Hindlimb muscle (tissue), 1 donor: Measurements from ENCODE around the gene CCDC51. TPM values are rescaled to one million over a fixed set of nuclear protein-coding genes. Genes with fewer than 3 reads are reported as not detected.
"Not testable (repeated sequence)": the region's sequence is repeated elsewhere in the genome, so short reads cannot be mapped to it uniquely, and the experiment has no call there.

Experiments used
- DNase-seq: peaks from one replicate; pipeline ENCODE4 v3.0.0-alpha.2; 2013
- polyA plus RNA-seq: library from polyadenylated mRNA; unstranded; fragments of 120-200 nt; gene quantifications from one replicate; pipeline ENCODE4 v1.2.1, GENCODE V29; 2013; ENCODE audit not compliant: insufficient read length

Gene CCDC51
- polyA plus RNA-seq, 1 donor = 16.5 TPM

DNA sequence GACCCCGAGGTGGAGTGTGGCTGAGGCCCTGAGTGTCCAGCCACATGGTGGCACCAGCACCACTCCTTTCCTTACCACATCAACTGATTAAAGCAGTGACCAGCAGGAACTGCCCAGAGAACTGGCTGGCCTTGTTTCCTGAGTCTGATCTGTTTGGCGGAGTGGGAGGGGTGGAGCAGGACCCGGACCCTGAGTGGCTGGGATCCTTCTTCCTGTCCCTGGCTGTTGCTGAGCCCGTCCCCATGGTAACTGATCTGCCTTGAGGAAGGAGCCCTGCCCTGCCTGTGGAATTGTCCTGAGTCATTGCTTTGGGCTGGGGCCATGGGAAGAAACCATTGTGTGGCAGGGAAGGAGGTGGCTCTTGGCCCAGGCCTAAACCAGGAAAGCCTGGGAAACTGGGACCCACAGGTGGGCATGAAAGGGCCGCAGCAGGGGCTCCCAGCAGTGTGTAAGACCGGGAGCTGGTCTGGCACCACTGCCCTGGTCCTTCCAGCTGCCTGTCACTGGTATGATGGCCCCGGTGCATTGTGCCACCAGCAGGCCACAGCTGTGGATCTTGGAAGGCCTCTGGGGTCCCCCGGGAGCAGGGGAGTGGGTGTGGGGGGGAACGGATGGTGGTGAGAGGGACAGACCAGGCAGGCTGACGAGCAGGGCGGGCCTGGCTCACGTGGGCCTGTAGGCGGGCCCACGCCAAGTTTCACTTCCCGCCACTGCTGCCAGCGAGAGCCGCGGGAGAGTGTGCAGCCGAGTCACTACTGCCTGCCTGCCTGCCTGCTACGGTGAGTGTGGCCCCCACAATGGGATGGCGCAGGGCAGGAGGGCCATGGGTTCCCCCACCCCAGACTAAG lies 25.8 kb upstream of the CCDC51 start:
- DNase-seq = peak; percentile 98

- no peak for DNase-seq
Observed at GRCh38 chr3:48465237-48465530, 25.3 kb upstream of the CCDC51 start.

DNA sequence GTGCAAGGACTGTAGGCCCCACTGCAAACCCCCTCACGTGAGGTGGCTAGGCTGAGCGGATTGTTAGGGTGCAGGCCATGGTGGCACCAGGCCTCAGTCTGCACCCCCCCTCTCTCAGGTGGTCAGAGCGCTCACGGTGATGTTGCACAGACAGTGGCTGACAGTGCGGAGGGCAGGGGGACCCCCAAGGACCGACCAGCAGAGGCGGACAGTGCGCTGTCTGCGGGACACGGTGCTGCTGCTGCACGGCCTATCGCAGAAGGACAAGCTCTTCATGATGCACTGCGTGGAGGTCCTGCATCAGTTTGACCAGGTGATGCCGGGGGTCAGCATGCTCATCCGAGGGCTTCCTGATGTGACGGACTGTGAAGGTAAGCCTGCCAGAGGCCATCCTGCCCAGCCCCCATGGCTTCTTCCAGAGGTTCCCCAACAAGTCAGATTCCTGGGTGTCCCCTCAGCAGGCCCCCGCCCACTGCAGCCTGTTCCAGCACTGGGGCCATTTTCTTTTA lies 24.8 kb upstream of the CCDC51 start:
- no peak for DNase-seq

DNA sequence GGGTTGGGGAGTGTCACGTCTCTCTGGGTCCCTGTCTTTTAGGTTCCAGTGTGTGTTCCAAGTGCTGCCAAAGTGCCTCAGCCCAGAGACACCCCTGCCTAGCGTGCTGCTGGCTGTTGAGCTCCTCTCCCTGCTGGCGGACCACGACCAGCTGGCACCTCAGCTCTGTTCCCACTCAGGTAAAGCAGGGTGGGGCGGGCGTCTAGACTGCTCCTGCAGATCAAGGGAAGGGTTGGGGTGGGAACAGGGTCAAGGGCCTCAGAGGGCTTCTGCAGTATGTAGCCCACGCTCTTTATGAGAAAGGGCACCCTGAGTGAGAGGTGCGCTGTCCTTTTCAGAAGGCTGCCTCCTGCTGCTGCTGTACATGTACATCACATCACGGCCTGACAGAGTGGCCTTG lies 23.8 kb upstream of the CCDC51 start:
- DNase-seq = no peak

GRCh38 chr3:48461767-48462166 lies 21.8 kb upstream of the CCDC51 start:
- not testable (repeated sequence) for DNase-seq

- no peak for DNase-seq
Observed at GRCh38 chr3:48460517-48460902, 20.6 kb upstream of the CCDC51 start.

DNA sequence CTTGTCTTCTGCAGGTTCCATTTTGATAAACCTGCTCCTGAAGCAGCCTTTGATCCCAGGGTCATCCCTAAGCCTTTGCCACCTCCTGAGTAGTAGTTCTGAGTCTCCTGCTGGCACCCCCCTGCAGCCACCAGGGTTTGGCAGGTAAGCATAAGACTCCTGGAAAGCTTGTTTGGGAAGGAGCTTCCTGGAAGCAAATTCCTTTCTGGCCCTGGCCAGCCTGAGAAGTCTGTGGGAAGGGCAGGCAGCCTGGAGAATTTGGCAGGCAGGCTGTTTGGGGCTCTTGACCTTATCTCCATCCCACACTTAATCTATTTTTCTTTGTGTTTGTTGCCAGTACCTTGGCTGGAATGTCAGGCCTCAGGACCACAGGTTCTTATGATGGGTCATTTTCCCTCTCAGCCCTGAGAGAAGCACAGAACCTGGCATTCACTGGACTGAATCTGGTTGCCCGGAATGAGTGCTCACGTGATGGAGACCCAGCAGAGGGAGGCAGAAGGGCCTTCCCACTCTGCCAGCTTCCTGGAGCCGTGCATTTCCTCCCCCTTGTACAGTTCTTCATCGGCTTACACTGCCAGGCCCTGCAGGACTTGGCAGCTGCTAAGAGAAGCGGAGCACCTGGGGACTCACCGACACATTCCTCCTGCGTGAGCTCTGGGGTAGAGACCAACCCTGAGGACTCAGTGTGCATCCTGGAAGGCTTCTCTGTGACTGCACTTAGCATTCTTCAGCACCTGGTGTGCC lies 20.0 kb upstream of the CCDC51 start:
- no peak for DNase-seq

GRCh38 chr3:48459331-48459730 lies 19.4 kb upstream of the CCDC51 start:
- no peak for DNase-seq

- DNase-seq = no peak
Observed at GRCh38 chr3:48456456-48456855, 16.5 kb upstream of the CCDC51 start.

DNA sequence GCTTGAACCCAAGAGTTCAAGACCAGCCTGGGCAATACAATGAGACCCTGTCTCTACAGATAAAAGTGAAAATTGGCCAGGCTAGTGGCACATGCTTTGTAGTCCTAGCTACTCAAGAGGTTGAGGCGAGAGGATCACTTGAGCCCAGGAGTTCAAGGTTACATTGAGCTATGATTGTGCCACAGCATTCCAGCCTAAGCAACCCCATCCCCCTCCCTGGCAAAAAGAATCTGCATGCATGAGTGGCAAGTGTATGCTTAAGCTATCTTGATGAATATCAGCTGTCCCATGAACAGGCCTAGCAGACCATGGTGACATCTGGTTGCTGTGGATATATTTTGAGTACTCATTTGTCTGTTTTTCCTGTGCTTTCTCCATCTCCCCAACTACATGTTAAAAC lies 11.4 kb upstream of the CCDC51 start:
- no peak for DNase-seq

GRCh38 chr3:48446425-48447193 lies 6.7 kb upstream of the CCDC51 start, which contains the start of gene ATRIP:
ATRIP (plus strand) TSS chr3:48446737; CDS start chr3:48446846, 109 bp downstream.
- peak; percentile 90 for DNase-seq

DNA sequence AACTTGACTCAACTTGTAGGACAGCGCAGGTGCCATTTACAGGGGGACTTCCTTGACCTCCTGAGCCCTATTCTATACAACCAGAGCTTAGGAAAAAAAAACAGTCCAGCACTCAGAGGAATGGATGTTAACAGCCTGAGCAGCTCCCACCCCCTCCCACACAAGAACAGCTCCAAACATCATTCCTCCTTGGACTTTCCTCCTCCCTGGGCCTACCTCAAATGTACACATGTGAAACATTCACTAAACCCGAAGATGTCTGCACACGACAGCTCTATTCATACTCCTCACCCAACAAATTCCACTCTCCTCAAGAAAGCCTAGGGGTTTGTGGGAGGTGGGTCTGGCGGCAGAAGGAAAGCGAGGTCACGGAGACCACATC lies 6.1 kb upstream of the CCDC51 start:
- no peak for DNase-seq

- no peak for DNase-seq
Observed at GRCh38 chr3:48445277-48445882, 5.5 kb upstream of the CCDC51 start.

- no peak for DNase-seq
Observed at GRCh38 chr3:48441940-48442339, 2.0 kb upstream of the CCDC51 start.

DNA sequence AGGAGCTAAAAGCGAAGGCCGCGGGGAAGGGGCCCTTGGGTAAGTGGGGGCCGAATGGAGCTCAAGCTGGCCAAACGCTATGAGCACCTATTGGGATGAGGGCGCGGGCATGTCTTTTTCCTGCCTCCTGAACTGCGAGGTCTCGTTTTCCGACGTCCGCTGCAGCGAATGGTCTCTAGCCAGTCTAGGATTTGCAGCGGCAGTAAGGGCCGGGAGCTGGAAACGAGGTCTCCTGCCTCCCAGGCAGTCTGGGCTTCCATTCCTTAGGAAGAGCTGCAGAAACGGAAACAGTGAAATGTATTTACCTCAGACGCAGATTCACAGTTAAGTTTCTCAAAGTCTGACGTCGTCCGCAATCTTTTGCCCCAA lies 655 bp upstream of the CCDC51 start:
- no peak for DNase-seq

DNA sequence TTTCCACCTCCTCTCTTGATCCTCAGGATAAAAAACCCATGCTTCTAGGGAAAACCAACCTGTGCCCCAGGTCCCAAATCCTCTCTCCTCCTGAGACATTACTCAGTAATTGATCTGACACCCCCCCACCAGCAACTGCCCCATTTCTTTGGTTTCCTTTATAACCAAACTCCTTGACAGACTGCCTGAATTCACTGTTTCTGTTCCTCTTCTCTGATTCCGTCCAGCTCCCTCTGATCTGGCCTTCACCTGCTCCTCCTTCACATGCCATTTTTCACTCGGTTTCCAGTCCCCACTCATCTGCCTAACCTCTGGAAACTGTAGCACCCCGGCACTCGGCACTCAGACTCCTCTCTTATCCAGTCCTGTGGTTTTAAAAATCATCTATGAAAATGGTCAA lies 2.1 kb downstream of the CCDC51 start:
- no peak for DNase-seq

- no peak for DNase-seq
Observed at GRCh38 chr3:48436855-48437254, 3.1 kb downstream of the CCDC51 start.

DNA sequence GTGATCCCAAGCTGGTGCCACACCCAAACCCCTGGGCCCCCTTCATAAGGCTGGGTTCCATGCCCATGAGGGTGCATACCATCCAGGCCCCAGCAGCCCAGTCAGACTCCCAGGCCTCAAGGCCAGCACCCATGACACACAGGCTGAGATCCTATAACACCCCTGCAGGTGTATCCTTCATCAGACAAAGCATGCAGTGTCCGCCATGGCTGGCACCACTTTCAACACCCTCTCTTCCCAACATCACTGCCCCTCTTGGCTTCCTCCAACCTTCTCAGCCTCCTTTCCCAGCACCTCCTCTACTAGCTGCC lies 3.5 kb downstream of the CCDC51 start:
- no peak for DNase-seq

GRCh38 chr3:48435774-48436476 lies 4.0 kb downstream of the CCDC51 start:
- peak; percentile 80 for DNase-seq

DNA sequence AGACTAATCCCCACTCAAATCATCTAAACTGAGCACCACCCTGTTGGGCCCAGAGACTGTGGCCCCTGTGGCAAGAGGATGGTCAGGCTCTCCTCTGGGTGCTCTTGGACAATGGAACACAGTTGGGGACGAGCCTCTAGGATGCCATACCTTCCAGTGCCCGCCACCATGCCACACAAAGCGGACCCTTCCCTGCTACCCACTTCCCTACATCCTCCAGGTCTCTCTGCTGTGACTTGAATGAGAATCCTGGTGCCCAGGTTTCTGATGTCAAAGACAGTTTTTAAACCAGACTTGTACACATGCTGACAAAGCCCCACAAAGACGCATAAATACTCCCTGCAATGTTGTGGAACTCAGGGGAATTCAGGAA lies 4.7 kb downstream of the CCDC51 start:
- no peak for DNase-seq

- DNase-seq = no peak
Observed at GRCh38 chr3:48434591-48435222, 5.2 kb downstream of the CCDC51 start.
